SK-N-SH (cell line): Measurements from ENCODE around the gene SPTB. TPM values are rescaled to one million over a fixed set of nuclear protein-coding genes. Genes with fewer than 3 reads are reported as not detected.

Experiments
- CTCF ChIA-PET: fragments of 300-600, 350-600 bp; formaldehyde crosslinking; extraction: SDS; loops from one replicate; lab custom pipeline; 2021; lab: Yijun Ruan, JAX
- POLR2A ChIA-PET: fragments of 350-600 bp; sonication (Branson Sonifier 250); formaldehyde crosslinking; extraction: SDS; loops from one replicate; lab custom pipeline; 2020; ENCODE audit warnings: antibody characterized with exemption, inconsistent platforms; lab: Yijun Ruan, JAX
- DNase-seq: peaks from one replicate; pipeline ENCODE4 v3.0.0; 2012
- H2AFZ ChIP-seq: fragments of 200-600 bp; sonication (generic); 2 replicates; pipeline ENCODE4 v1.8.1; 2016; ENCODE audit warnings: antibody characterized with exemption, mild to moderate bottlenecking, low read depth
- H3F3A ChIP-seq: fragments of 200-600 bp; sonication (generic); replicated peaks from 2 replicates; pipeline ENCODE3; 2016; ENCODE audit warnings: antibody characterized with exemption, mild to moderate bottlenecking; ENCODE audit not compliant: insufficient read depth
- H3K27ac ChIP-seq, 2 experiments: fragments of 200-500 bp in 1 of 2; fragments of 200-600 bp in 1 of 2; sonication (Bioruptor generic) in 1 of 2; sonication (generic), shearing (Covaris generic) in 1 of 2; 2 replicates each; pipeline versions ENCODE4 v1.5.1 to v1.6.1; 2014 to 2016; ENCODE audit warnings: low read depth in 2 of 2, inconsistent platforms in 1 of 2, low read length in 1 of 2, mild to moderate bottlenecking in 1 of 2, mixed read lengths in 1 of 2
- H3K27me3 ChIP-seq: fragments of 200-600 bp; sonication (generic), shearing (Covaris generic); 2 replicates; pipeline ENCODE4 v1.6.1; 2016; ENCODE audit warnings: mixed run types; ENCODE audit not compliant: insufficient read depth
- H3K36me3 ChIP-seq, 2 experiments: fragments of 200-500 bp in 1 of 2; fragments of 200-600 bp in 1 of 2; sonication (Bioruptor generic) in 1 of 2; sonication (generic) in 1 of 2; replicated peaks in 1 of 2; 2 replicates each; pipeline versions ENCODE3 to v1.5.1; 2014 to 2016; ENCODE audit warnings: low read length in 1 of 2, mild to moderate bottlenecking in 1 of 2; ENCODE audit not compliant: insufficient read depth in 2 of 2, control insufficient read depth in 1 of 2
- H3K4me1 ChIP-seq, 2 experiments: fragments of 200-500 bp in 1 of 2; fragments of 200-600 bp in 1 of 2; sonication (Bioruptor generic) in 1 of 2; sonication (generic), shearing (Covaris generic) in 1 of 2; 2 replicates each; pipeline versions ENCODE4 v1.5.1 to v1.6.1; 2014 to 2016; ENCODE audit warnings: low read depth in 1 of 2, low read length in 1 of 2, mixed run types in 1 of 2; ENCODE audit not compliant: insufficient read depth in 2 of 2, control insufficient read depth in 1 of 2
- H3K4me2 ChIP-seq: fragments of 200-600 bp; sonication (generic), shearing (Covaris generic); 2 replicates; pipeline ENCODE4 v1.6.1; 2017; ENCODE audit warnings: mixed run types
- H3K4me3 ChIP-seq, 2 experiments: fragments of 200-500 bp in 1 of 2; fragments of 200-600 bp in 1 of 2; sonication (Bioruptor generic) in 1 of 2; sonication (generic), shearing (Covaris generic) in 1 of 2; 2 replicates each; pipeline versions ENCODE4 v1.5.1 to v1.8.1; 2014 to 2016; ENCODE audit warnings: low read depth in 2 of 2, inconsistent platforms in 1 of 2, low read length in 1 of 2, mild to moderate bottlenecking in 1 of 2, mixed read lengths in 1 of 2, moderate library complexity in 1 of 2
- H3K79me2 ChIP-seq: fragments of 200-600 bp; sonication (generic); 2 replicates; pipeline ENCODE4 v1.8.1; 2017; ENCODE audit warnings: mild to moderate bottlenecking; ENCODE audit not compliant: insufficient read depth
- H3K9ac ChIP-seq: fragments of 200-600 bp; sonication (generic); 2 replicates; pipeline ENCODE4 v1.6.1; 2017; ENCODE audit warnings: mixed run types
- H3K9me2 ChIP-seq: fragments of 200-600 bp; sonication (generic); 2 replicates; pipeline ENCODE4 v1.6.1; 2017; ENCODE audit warnings: mixed run types
- H3K9me3 ChIP-seq: fragments of 200-600 bp; sonication (generic); 2 replicates; pipeline ENCODE4 v1.6.1; 2017; ENCODE audit warnings: mixed run types, mild to moderate bottlenecking, moderate library complexity
- H4K20me1 ChIP-seq: fragments of 200-600 bp; sonication (generic); 2 replicates; pipeline ENCODE4 v1.6.1; 2017; ENCODE audit warnings: mild to moderate bottlenecking, mixed run types; ENCODE audit not compliant: insufficient read depth
- CHD2 ChIP-seq: fragments of 150-350 bp; IDR thresholded peaks from 2 replicates; pipeline ENCODE4 v1.6.1; 2018; ENCODE audit warnings: low read length; ENCODE audit not compliant: partially characterized antibody
- EP300 ChIP-seq, 2 experiments: IDR thresholded peaks; 2 replicates each; pipeline versions ENCODE4 v1.4.0 to v1.6.1; 2012; ENCODE audit warnings: borderline replicate concordance in 1 of 2, low read depth in 1 of 2, low read length in 1 of 2
- FOSL2 ChIP-seq: IDR thresholded peaks from 2 replicates; pipeline ENCODE4 v1.4.0; 2012; ENCODE audit warnings: low read depth, mild to moderate bottlenecking, moderate library complexity, borderline replicate concordance
- FOXM1 ChIP-seq: IDR thresholded peaks from 2 replicates; pipeline ENCODE4 v1.4.0; 2012; ENCODE audit warnings: low read depth, mild to moderate bottlenecking
- JUND ChIP-seq: IDR thresholded peaks from 2 replicates; pipeline ENCODE4 v1.4.0; 2012
- MXI1 ChIP-seq: IDR thresholded peaks from 2 replicates; pipeline ENCODE4 v1.6.1; 2012; ENCODE audit warnings: mild to moderate bottlenecking, low read depth, low read length, improper control_type of control experiment
- NRF1 ChIP-seq: IDR thresholded peaks from 2 replicates; pipeline ENCODE4 v1.6.1; 2012; ENCODE audit warnings: low read depth, mild to moderate bottlenecking, low read length
- RAD21 ChIP-seq: IDR thresholded peaks from 2 replicates; pipeline ENCODE4 v1.6.1; 2012; ENCODE audit warnings: mild to moderate bottlenecking, low read length
- RFX5 ChIP-seq: IDR thresholded peaks from 2 replicates; pipeline ENCODE4 v1.6.1; 2012; ENCODE audit warnings: mild to moderate bottlenecking, improper control_type of control experiment, low read length
- RXRA ChIP-seq: IDR thresholded peaks from 2 replicates; pipeline ENCODE4 v1.4.0; 2012; ENCODE audit warnings: low read depth, mild to moderate bottlenecking, borderline replicate concordance
- SMC3 ChIP-seq: IDR thresholded peaks from 2 replicates; pipeline ENCODE4 v1.6.1; 2012; ENCODE audit warnings: low read depth, low read length, improper control_type of control experiment
- TAF1 ChIP-seq: IDR thresholded peaks from 2 replicates; pipeline ENCODE4 v1.6.1; 2012; ENCODE audit warnings: low read depth, mild to moderate bottlenecking, low read length, moderate library complexity, borderline replicate concordance
- TEAD4 ChIP-seq: IDR thresholded peaks from 2 replicates; pipeline ENCODE4 v1.4.0; 2012; ENCODE audit warnings: mild to moderate bottlenecking, borderline replicate concordance; ENCODE audit not compliant: insufficient read depth
- YY1 ChIP-seq: IDR thresholded peaks from 2 replicates; pipeline ENCODE4 v1.4.0; 2012; ENCODE audit warnings: low read depth, mild to moderate bottlenecking
- WGBS: methylation state at CpG from one replicate; pipeline ENCODE4 v1.1.6; 2017; ENCODE audit warnings: low lambda C conversion rate; 5-methylcytosine and 5-hydroxymethylcytosine counted together
- polyA plus RNA-seq, 3 experiments: library from polyadenylated mRNA; depleted of rRNA; stranded (reverse); fragments of >200 nt; gene quantifications; 2 replicates each; pipeline ENCODE4 v1.2.3, GENCODE V29; 2012
- TF ChIP-seq, protein P1 (sequence below): IDR thresholded peaks from 2 replicates; pipeline ENCODE4 v1.4.0; 2012; ENCODE audit warnings: low read depth, borderline replicate concordance
- TF ChIP-seq, protein P2 (sequence below): fragments of 150-350 bp; IDR thresholded peaks from 2 replicates; pipeline ENCODE4 v1.6.1; 2016; ENCODE audit warnings: mild to moderate bottlenecking, low read depth, low read length
- TF ChIP-seq, protein P3 (sequence below): IDR thresholded peaks from 2 replicates; pipeline ENCODE4 v1.6.1; 2012; ENCODE audit warnings: mild to moderate bottlenecking, low read depth, low read length, moderate library complexity
- TF ChIP-seq, protein P4 (sequence below): IDR thresholded peaks from 2 replicates; pipeline ENCODE4; 2012
- TF ChIP-seq, protein P5 (sequence below): IDR thresholded peaks from 2 replicates; pipeline ENCODE4 v1.4.0; 2012; ENCODE audit warnings: low read depth

The SPTB gene
- polyA plus RNA-seq, 1 of the 3 experiments (the other 2 are of a cell fraction) = 0.15 TPM

DNA sequence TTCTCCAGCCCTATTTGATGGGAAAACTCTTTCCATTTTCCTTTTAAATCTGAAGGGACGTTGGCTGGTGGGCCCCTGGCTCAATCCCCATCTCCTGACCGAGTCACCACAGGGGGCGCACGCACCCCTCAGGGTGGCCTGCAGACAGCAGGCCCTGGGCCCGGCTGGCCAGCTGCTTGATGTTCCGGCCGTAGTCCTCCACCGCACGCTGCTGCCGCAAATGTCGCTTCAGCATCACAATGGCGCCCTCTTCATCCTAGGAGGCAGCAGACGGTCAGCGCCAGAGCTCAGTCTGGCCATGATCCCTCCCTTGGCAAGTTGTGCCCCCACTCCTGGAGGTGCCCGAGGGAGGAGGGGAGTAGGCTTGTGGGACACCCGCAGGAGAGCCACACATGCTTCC lies 105.4 kb downstream of the SPTB start:
- Histone ChIP-seq H3K9me2 (no peaks in the 10 kb centered on the region), H3F3A (no peaks in the 10 kb centered on the region), H4K20me1 (no peaks in the 10 kb centered on the region), H3K4me3 (no peak overlapping the region), H3K4me2 (no peak overlapping the region), H2AFZ (no peak overlapping the region), H3K79me2 (no peaks in the 10 kb centered on the region), H3K9me3 (no peaks in the 10 kb centered on the region), H3K4me1 (peaks cover 0 to 7% of the 10 kb centered on the region in 2 experiments; a peak in 1 of 4 replicates), H3K9ac (no peak overlapping the region), H3K27ac (no peak overlapping the region), H3K36me3 (peaks cover 0 to 5% of the 10 kb centered on the region in 2 experiments), H3K27me3 (no peaks in the 10 kb centered on the region)
- POLR2A ChIA-PET = no interaction called here
- CTCF ChIA-PET = interaction anchor here (0.6 to 4.4 kb wide), 7 partner anchors 9 to 391 kb away, joined by 3 to 23 read pairs (median 6); no protein-coding TSS in a partner anchor
- no peak for DNase-seq
- 83% methylated on average over 14 of the region's 16 CpGs for WGBS
- TF ChIP-seq, protein P1, sequence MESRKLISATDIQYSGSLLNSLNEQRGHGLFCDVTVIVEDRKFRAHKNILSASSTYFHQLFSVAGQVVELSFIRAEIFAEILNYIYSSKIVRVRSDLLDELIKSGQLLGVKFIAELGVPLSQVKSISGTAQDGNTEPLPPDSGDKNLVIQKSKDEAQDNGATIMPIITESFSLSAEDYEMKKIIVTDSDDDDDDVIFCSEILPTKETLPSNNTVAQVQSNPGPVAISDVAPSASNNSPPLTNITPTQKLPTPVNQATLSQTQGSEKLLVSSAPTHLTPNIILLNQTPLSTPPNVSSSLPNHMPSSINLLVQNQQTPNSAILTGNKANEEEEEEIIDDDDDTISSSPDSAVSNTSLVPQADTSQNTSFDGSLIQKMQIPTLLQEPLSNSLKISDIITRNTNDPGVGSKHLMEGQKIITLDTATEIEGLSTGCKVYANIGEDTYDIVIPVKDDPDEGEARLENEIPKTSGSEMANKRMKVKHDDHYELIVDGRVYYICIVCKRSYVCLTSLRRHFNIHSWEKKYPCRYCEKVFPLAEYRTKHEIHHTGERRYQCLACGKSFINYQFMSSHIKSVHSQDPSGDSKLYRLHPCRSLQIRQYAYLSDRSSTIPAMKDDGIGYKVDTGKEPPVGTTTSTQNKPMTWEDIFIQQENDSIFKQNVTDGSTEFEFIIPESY = no peak
- TF ChIP-seq JUND = no peak
- TF ChIP-seq RAD21 = no peak
- no peak for TF ChIP-seq YY1
- no peak for TF ChIP-seq SMC3
- TF ChIP-seq, protein P2, sequence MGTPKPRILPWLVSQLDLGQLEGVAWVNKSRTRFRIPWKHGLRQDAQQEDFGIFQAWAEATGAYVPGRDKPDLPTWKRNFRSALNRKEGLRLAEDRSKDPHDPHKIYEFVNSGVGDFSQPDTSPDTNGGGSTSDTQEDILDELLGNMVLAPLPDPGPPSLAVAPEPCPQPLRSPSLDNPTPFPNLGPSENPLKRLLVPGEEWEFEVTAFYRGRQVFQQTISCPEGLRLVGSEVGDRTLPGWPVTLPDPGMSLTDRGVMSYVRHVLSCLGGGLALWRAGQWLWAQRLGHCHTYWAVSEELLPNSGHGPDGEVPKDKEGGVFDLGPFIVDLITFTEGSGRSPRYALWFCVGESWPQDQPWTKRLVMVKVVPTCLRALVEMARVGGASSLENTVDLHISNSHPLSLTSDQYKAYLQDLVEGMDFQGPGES = no peak
- TF ChIP-seq RXRA = no peak
- no peak for TF ChIP-seq NRF1
- TF ChIP-seq, protein P3, sequence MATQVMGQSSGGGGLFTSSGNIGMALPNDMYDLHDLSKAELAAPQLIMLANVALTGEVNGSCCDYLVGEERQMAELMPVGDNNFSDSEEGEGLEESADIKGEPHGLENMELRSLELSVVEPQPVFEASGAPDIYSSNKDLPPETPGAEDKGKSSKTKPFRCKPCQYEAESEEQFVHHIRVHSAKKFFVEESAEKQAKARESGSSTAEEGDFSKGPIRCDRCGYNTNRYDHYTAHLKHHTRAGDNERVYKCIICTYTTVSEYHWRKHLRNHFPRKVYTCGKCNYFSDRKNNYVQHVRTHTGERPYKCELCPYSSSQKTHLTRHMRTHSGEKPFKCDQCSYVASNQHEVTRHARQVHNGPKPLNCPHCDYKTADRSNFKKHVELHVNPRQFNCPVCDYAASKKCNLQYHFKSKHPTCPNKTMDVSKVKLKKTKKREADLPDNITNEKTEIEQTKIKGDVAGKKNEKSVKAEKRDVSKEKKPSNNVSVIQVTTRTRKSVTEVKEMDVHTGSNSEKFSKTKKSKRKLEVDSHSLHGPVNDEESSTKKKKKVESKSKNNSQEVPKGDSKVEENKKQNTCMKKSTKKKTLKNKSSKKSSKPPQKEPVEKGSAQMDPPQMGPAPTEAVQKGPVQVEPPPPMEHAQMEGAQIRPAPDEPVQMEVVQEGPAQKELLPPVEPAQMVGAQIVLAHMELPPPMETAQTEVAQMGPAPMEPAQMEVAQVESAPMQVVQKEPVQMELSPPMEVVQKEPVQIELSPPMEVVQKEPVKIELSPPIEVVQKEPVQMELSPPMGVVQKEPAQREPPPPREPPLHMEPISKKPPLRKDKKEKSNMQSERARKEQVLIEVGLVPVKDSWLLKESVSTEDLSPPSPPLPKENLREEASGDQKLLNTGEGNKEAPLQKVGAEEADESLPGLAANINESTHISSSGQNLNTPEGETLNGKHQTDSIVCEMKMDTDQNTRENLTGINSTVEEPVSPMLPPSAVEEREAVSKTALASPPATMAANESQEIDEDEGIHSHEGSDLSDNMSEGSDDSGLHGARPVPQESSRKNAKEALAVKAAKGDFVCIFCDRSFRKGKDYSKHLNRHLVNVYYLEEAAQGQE = no peak
- no peak for TF ChIP-seq TEAD4
- TF ChIP-seq FOSL2 = no peak
- TF ChIP-seq EP300 (IDR thresholded peaks at IDR 0.05; ENCODE audit: borderline replicate concordance in 1 of 2, low read depth in 1 of 2, low read length in 1 of 2) = no peak
- TF ChIP-seq TAF1 = no peak
- TF ChIP-seq, protein P4, sequence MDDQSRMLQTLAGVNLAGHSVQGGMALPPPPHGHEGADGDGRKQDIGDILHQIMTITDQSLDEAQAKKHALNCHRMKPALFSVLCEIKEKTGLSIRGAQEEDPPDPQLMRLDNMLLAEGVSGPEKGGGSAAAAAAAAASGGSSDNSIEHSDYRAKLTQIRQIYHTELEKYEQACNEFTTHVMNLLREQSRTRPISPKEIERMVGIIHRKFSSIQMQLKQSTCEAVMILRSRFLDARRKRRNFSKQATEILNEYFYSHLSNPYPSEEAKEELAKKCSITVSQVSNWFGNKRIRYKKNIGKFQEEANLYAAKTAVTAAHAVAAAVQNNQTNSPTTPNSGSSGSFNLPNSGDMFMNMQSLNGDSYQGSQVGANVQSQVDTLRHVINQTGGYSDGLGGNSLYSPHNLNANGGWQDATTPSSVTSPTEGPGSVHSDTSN = no peak
- TF ChIP-seq FOXM1 = no peak
- no peak for TF ChIP-seq MXI1
- no peak for TF ChIP-seq RFX5
- TF ChIP-seq CHD2 = no peak
- TF ChIP-seq, protein P5, sequence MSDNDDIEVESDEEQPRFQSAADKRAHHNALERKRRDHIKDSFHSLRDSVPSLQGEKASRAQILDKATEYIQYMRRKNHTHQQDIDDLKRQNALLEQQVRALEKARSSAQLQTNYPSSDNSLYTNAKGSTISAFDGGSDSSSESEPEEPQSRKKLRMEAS = no peak
